GM12878 (cell line): ENCODE results near the gene CPNE6. TPM values are rescaled to one million over a fixed set of nuclear protein-coding genes. Genes with fewer than 3 reads are reported as not detected.

ENCODE experiments used
- ATAC-seq: fragments of 200-7000 bp; cut with Tn5 transposase; 3 replicates; pipeline ENCODE4 v1.9.1; 2020; ENCODE audit warnings: mild to moderate bottlenecking, moderate library complexity
- BruUV-seq: library from RNA; stranded (reverse); fragments of 400-500 nt; replicated peaks from 2 replicates; lab custom pipeline; 2021; lab: Mats Ljungman, UMichigan
- CTCF ChIA-PET: fragments of 300-600 bp; sonication (Branson Sonifier 250); formaldehyde crosslinking; extraction: SDS; loops from one replicate; lab custom pipeline; 2021; ENCODE audit warnings: inconsistent platforms; lab: Yijun Ruan, JAX
- POLR2A ChIA-PET: fragments of 350-600 bp; formaldehyde crosslinking; extraction: SDS; loops from one replicate; lab custom pipeline; 2021; ENCODE audit warnings: inconsistent platforms; lab: Charles Lee
- RAD21 ChIA-PET: fragments of 300-600 bp; sonication (Branson Sonifier 250); formaldehyde crosslinking; loops from one replicate; lab custom pipeline; 2023; ENCODE audit warnings: antibody characterized with exemption; ENCODE audit not compliant: unreplicated experiment; lab: Charles Lee
- SMC1A ChIA-PET: fragments of 300-600 bp; sonication (Branson Sonifier 250); formaldehyde crosslinking; loops from one replicate; lab custom pipeline; 2023; ENCODE audit not compliant: unreplicated experiment, uncharacterized antibody; lab: Charles Lee
- DNase-seq: peaks from one replicate; pipeline ENCODE4 v3.0.0-alpha.2; 2011; ENCODE audit warnings: low read depth, low spot score
- FAIRE-seq: peaks from 3 replicates; lab custom pipeline; 2011; peaks lifted over from hg19 to GRCh38; lab: Jason Lieb, UNC
- H2AFZ ChIP-seq: 2 replicates; pipeline ENCODE4 v1.6.0; 2011; ENCODE audit warnings: low read depth, low read length, control low read depth; ENCODE audit not compliant: control insufficient read depth
- H3K27ac ChIP-seq: 2 replicates; pipeline ENCODE4 v1.5.1; 2011; ENCODE audit warnings: control low read depth; ENCODE audit not compliant: control insufficient read depth, insufficient read depth
- H3K27me3 ChIP-seq, 2 experiments: replicated peaks in 1 of 2; 2 replicates each; pipeline versions ENCODE4 v1.6.0 to v1.6.1; 2011; ENCODE audit warnings: low read length in 1 of 2; ENCODE audit not compliant: control insufficient read depth in 2 of 2, insufficient read depth in 2 of 2
- H3K36me3 ChIP-seq, 2 experiments: 2 replicates each; pipeline ENCODE4 v1.5.1; 2011; ENCODE audit warnings: low read length in 1 of 2; ENCODE audit not compliant: control insufficient read depth in 2 of 2, insufficient read depth in 2 of 2
- H3K4me1 ChIP-seq: 2 replicates; pipeline ENCODE4 v1.6.1; 2011; ENCODE audit warnings: mild to moderate bottlenecking, low read length, moderate library complexity, mixed read lengths; ENCODE audit not compliant: control insufficient read depth, insufficient read depth
- H3K4me2 ChIP-seq: 2 replicates; pipeline ENCODE4 v1.6.0; 2011; ENCODE audit warnings: control low read depth; ENCODE audit not compliant: control insufficient read depth, insufficient read depth
- H3K4me3 ChIP-seq: fragments of 200-600 bp; sonication (generic); 2 replicates; pipeline ENCODE4 v1.5.1; 2016
- H3K79me2 ChIP-seq: 2 replicates; pipeline ENCODE4 v1.6.0; 2011; ENCODE audit warnings: low read length; ENCODE audit not compliant: control insufficient read depth, insufficient read depth
- H3K9ac ChIP-seq: 2 replicates; pipeline ENCODE4 v1.8.0; 2011; ENCODE audit warnings: low read length, control low read depth, mixed read lengths; ENCODE audit not compliant: control insufficient read depth, insufficient read depth
- H3K9me3 ChIP-seq: replicated peaks from 3 replicates; pipeline ENCODE4 v1.5.1; 2011; ENCODE audit warnings: mild to moderate bottlenecking, low read length; ENCODE audit not compliant: control insufficient read depth, insufficient read depth
- H4K20me1 ChIP-seq: 2 replicates; pipeline ENCODE4 v1.6.0; 2011; ENCODE audit not compliant: control insufficient read depth, insufficient read depth
- FOS ChIP-seq: IDR thresholded peaks from 3 replicates; pipeline ENCODE4 v1.6.1; 2011; ENCODE audit warnings: borderline replicate concordance; ENCODE audit not compliant: insufficient read length; ENCODE audit errors: extremely low read depth
- WGBS: methylation state at CpG from one replicate; pipeline ENCODE4 v1.1.6; 2016; ENCODE audit warnings: low lambda C conversion rate; ENCODE audit not compliant: insufficient replicate concordance, insufficient coverage; ENCODE audit errors: missing lambda C conversion rate; 5-methylcytosine and 5-hydroxymethylcytosine counted together
- in situ Hi-C: fragments of 300-500 bp; cut with MboI; formaldehyde crosslinking; loops from 9 replicates; pipeline ENCODE4 v1.14.3; 2018; ENCODE audit warnings: mixed read lengths
- intact Hi-C: fragments of 100-400 bp; cut with micrococcal nuclease; formaldehyde crosslinking; loops from one replicate; pipeline ENCODE4 v1.14.2; 2022; ENCODE audit not compliant: unreplicated experiment
- polyA plus RNA-seq, 11 experiments: library from polyadenylated mRNA; depleted of rRNA in 4 of 11; unstranded in 6 of 11; stranded (reverse) in 5 of 11; fragments of >200 nt; fragmentation: Nextera tagmentation in 4 of 11; fragmentation: Illumina TruSeq in 1 of 11; extraction: Ambion mirVana in 4 of 11; extraction: Trizol in 1 of 11; gene quantifications; 1 replicate in 1 of 11; 2 replicates in 10 of 11; pipeline versions ENCODE4 v1.2.1 to v1.2.3, GENCODE V29; 2011 to 2016; ENCODE audit warnings: inconsistent platforms in 2 of 11, missing spikeins in 2 of 11, low read depth in 1 of 11
- total RNA-seq, 4 experiments: library from RNA; depleted of rRNA in 3 of 4; stranded (reverse); fragments of >200 nt in 3 of 4; fragmentation: Illumina TruSeq in 1 of 4; extraction: Trizol in 1 of 4; gene quantifications; 2 replicates each; pipeline versions ENCODE4 v1.2.1 to v1.2.3, GENCODE V29; 2013 to 2021
- TF ChIP-seq, protein P1 (sequence below): fragments of 450-650 bp; IDR thresholded peaks from 2 replicates; pipeline ENCODE4 v1.6.1; 2018; ENCODE audit warnings: borderline replicate concordance, mild to moderate bottlenecking; ENCODE audit not compliant: partially characterized antibody

Gene CPNE6
- total and polyA plus RNA-seq, 10 of the 15 experiments (the other 5 are each of a cell fraction or from before 2014, with no cell fraction given) = 0.06 to 0.43 (median 0.18) TPM; not detected in 3

DNA sequence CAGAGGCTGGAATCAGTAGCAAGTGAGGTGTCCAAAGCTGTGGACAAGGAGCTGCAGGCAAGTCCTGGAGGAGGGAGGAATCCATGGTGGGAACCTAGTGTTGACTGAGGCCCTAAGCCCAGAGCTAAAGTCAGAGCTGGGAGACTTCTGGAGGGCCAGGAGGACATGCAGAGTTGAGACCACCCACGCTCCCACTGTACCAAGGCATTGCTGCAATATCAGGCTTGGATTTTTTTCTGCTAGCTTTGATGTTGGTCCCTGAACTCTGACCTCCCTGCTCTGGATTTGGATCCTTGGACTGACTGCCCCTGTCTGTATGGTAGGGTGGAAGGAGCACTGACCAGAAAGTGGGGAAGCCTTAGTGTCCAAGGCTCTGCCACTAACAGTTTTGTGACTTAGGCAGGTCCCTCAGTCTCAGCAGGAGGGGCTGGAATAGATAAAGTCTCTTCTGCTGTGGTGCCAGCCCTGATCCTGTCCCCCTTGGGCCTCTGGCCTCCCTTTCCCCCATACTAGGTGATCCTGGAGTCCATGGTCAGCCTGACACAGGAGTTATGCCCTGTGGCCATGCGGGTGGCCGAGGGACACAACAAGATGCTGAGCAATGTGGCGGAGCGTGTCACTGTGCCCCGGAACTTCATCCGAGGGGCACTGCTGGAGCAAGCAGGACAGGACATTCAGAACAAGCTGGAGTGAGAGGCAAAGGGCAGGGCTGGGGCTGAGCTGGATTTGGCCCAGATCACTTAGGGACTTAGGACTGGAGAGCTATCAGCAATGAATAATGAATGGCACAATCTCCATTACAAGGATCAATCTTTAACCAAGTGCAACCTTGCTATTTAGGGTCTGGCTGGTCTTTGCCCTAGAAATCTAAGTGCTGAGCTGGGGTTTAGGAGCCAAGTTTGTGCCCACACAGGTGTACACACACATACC, 10.1 kb upstream of the CPNE6 start:
- DNase-seq (no peak), ATAC-seq (no peak), FAIRE-seq (no peak)
- no peaks in the 10 kb centered on the region for H3K36me3 ChIP-seq
- POLR2A ChIA-PET = interaction anchor here (0.9 to 1.7 kb wide), 3 partner anchors 18 to 20 kb away, joined by 3 to 4 read pairs (median 3); no protein-coding TSS in a partner anchor
- H3K4me2 ChIP-seq = no peak overlapping the region
- no peak for TF ChIP-seq FOS
- TF ChIP-seq, protein P1, sequence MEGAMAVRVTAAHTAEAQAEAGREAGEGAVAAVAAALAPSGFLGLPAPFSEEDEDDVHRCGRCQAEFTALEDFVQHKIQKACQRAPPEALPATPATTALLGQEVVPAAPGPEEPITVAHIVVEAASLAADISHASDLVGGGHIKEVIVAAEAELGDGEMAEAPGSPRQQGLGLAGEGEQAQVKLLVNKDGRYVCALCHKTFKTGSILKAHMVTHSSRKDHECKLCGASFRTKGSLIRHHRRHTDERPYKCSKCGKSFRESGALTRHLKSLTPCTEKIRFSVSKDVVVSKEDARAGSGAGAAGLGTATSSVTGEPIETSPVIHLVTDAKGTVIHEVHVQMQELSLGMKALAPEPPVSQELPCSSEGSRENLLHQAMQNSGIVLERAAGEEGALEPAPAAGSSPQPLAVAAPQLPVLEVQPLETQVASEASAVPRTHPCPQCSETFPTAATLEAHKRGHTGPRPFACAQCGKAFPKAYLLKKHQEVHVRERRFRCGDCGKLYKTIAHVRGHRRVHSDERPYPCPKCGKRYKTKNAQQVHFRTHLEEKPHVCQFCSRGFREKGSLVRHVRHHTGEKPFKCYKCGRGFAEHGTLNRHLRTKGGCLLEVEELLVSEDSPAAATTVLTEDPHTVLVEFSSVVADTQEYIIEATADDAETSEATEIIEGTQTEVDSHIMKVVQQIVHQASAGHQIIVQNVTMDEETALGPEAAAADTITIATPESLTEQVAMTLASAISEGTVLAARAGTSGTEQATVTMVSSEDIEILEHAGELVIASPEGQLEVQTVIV = peak; percentile 27
- RAD21 ChIA-PET = interaction anchor here (0.9 to 7.2 kb wide), 5 partner anchors 31 to 99 kb away, joined by 3 to 140 read pairs (median 3); partner anchors contain the start of genes IRF9 and PCK2
- CTCF ChIA-PET = interaction anchor here (1.0 to 2.7 kb wide), 7 partner anchors 9 to 47 kb away, joined by 3 to 23 read pairs (median 8); partner anchors contain the start of gene PCK2
- SMC1A ChIA-PET = interaction anchor here (0.6 to 2.5 kb wide), 6 partner anchors 9 to 77 kb away, joined by 3 to 14 read pairs (median 3); partner anchors contain the start of gene CARMIL3
- BruUV-seq = no TSS peak
- 60% methylated on average over 7 of the region's 7 CpGs for WGBS
- in situ Hi-C loops = no loop called here
- H3K27me3 ChIP-seq = no peaks in the 10 kb centered on the region; a peak in 2 of 4 replicates
- no peaks in the 10 kb centered on the region for H3K9me3 ChIP-seq
- H2AFZ ChIP-seq = no peak overlapping the region
- H3K9ac ChIP-seq = no peak overlapping the region
- H3K4me1 ChIP-seq = no peaks in the 10 kb centered on the region
- H4K20me1 ChIP-seq = no peaks in the 10 kb centered on the region
- no peaks in the 10 kb centered on the region for H3K79me2 ChIP-seq
- intact Hi-C loops = no loop called here
- H3K27ac ChIP-seq = no peak overlapping the region
- H3K4me3 ChIP-seq = no peak overlapping the region
